HG03378 (cell line): ENCODE results near the gene ORC4.

Experiments
- ATAC-seq: cut with Tn5 transposase; IDR thresholded peaks from one replicate; pipeline ENCODE4 v1.9.1; 2021; ENCODE audit warnings: mild to moderate bottlenecking, moderate library complexity; ENCODE audit not compliant: unreplicated experiment

ORC4 gene

GRCh38 chr2:148020111-148021058 lies at the start of gene ORC4:
Gene ORC4, minus strand, starts transcription at chr2:148020737. Its CDS starts 44,779 bp downstream, at chr2:147975958.
- ATAC-seq = peak; percentile 59

- no peak for ATAC-seq
Observed at GRCh38 chr2:148067801-148068200, 47.3 kb upstream of the ORC4 start.

DNA sequence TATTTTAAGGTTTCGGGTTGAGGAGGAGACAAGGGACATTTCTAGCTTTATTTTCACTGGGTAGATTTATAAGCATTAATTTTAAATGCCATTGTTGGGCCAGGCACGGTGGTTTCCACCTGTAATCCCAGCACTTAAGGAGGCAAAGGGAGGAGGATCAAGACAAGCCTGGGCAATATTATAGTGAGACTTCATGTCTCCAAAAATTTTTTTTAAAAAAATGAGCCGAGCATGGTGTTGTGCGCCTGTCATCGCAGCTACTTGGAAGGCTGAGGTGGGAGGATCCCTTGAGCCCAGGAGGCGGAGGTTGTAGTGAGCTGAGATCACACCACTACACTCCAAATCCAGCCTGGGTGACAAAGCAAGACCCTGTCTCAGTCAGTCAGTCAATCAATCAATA lies 45.4 kb upstream of the ORC4 start:
- no peak for ATAC-seq

DNA sequence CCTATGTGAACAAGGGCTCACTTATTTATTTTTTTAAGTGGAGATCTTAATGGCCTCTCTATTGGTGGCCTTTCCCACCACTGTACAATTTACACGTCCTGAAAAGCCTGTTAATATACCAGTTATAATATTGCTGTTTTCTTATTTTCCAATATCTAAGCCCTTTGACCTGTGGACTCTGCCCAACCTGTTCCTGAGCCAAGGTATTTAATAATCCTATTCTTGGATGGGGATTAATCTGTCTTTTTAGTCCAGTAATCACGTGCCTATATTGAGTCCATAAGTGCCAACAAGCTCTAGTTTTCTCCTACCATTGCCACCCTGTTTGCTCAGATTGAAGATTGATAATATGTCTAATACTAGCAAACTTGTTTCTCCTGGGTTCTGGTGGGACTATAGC lies 43.1 kb upstream of the ORC4 start:
- no peak for ATAC-seq

GRCh38 chr2:148058641-148059040 lies 38.1 kb upstream of the ORC4 start:
- ATAC-seq = no peak

DNA sequence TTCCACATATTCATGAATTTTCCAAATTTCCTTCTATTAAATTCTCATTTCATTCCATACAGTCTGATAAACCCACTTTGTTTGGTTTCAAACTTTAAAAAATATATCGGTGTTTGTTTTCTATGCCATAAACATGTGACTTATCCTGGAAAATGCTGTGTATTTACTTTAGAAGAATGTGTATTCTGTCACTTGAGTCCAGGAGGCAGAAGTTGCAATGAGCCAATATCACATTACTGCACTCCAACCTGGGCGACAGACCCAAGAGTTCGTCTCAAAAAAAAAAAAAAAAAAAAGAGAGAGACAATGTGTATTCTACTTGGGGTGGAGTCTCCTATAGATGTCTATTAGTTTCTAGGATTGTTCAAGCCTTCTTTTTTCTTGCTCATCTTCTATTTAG lies 32.1 kb upstream of the ORC4 start:
- no peak for ATAC-seq

DNA sequence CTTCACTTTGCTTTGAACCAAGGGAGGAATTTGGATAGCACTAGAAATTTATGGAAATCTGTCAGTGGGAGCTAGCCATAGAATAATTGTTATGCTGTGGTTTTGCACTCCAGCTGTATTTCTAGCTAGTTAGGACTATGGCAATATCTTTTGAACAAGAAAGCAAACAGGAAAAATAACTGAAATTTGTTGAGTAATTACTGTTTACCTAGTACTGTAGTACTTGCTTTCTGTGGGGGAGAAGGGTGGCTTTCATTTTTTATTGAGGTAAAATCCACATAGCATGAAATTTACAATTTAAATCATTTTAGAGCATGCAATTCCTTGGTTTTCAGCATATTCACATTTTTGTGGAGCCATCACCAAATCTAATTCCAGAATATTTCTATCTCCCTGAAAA lies 28.7 kb upstream of the ORC4 start:
- peak; percentile 0 for ATAC-seq

GRCh38 chr2:148048475-148049221 lies 28.1 kb upstream of the ORC4 start:
- ATAC-seq = peak; percentile 69

DNA sequence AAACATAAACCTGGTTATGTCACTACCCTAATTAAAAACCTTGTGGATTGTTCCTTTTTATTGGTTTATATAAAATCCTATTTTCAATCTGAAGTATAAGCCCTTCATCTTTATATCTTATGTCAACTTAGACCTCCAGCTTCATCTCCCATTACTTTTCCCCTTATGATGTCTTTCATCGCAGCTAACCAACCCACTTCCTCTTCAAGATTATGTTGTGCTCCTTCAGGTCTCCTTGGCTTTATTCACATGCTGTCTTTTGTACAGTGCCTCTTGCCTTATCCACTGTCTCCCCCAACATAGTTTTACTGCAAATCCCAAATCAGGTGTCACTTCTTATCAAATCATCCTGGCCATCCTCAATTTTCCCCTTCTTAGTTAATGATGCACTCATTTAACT lies 26.3 kb upstream of the ORC4 start:
- ATAC-seq = no peak

DNA sequence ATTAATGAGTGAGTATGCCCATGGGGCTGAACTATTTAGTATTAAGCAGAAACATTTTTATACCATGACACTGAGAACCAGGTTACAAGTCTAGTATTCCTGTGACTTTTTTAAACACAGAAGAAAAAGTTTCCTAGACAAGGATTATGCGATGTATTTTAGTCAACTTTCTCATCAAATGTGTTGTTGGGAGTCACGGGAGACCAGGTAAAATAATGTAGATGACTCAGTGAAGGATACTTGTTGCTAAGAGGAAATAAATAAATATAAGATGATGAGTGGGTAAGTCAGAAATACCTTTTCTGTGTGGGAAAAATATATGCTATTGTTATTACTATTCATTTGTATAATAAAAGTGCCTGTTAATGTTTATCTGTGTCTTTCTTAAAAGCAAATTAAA lies 23.8 kb upstream of the ORC4 start:
- no peak for ATAC-seq

DNA sequence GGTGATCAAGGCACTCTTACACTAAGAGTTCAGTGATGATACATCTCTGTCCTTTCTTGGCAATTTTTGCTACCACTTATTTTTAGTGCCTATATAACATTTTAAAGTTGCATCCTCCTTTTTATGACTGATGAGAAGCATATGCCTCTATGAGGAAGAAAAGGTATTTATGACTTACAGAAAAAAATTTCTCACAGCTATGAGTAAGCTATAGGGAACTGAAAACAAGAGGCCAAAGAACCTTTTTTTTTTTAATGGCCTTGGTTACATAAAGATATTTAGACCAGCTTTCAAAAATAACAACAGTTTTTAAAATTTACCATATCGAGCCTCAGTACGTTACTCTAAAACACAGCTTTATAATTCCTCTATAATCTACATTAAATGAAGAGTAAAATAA lies 21.7 kb upstream of the ORC4 start:
- ATAC-seq = peak; percentile 92

DNA sequence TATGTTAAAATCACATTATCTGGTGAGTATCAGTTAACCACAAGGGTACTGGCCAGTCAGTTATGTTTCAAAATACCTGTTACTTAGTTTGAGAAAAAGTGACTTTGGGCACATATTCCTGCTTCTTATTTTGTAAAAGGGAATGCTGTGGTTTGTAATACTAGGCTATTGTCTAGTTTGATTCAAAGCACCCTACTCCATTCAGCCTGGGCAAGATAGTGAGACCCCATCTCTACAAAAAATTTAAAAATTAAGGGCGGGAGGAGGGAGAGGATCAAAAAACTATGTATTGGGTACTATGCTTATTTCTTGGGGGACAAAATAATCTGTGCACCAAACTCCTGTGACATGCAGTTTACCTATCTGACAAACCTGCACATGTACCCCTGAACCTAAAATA lies 19.2 kb upstream of the ORC4 start:
- no peak for ATAC-seq

- no peak for ATAC-seq
Observed at GRCh38 chr2:148032215-148032614, 11.7 kb upstream of the ORC4 start.

DNA sequence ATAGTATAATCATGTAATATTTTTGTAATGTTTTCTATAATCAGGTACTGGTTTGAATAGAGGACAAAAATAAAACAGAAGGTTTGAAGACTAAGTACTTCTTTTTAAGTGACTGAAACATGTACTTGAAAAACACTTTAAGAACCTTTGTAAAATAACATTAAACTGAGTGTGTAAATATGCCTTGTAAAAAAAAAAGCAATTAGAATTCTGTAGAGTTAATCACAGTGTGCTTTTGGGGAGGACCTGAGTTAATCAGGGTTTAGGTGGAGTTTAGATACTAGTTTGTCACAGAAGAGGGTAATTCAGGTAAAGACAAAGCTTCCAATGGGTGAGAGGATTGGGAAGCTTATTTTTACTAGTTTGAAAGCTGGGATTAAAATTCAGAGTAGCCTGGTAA lies 10.6 kb upstream of the ORC4 start:
- ATAC-seq = no peak

GRCh38 chr2:148028781-148029180 lies 8.2 kb upstream of the ORC4 start:
- ATAC-seq = no peak

DNA sequence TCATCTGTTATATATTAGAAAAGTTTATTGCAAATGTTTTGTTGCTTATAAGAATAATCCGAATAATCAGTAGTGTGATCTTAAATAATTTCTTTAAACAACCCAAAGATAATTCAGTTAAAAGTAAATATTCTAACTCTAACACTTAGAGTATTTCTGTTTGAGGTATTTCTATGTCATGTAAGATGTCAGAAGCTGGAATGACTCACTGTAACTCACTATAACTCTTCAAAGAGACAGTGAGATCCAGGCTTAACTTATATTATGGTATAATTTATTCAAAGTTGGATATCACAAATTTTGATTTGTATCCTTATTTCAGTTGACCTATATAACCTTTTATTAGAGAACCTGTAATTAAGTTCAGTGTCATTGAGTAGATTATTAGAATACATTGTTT lies 7.3 kb upstream of the ORC4 start:
- no peak for ATAC-seq

- no peak for ATAC-seq
Observed at GRCh38 chr2:148026573-148026972, 6.0 kb upstream of the ORC4 start.

GRCh38 chr2:148023861-148024260 lies 3.3 kb upstream of the ORC4 start:
- peak; percentile 46 for ATAC-seq

- ATAC-seq = no peak
Observed at GRCh38 chr2:148022882-148023281, 2.3 kb upstream of the ORC4 start.

- no peak for ATAC-seq
Observed at GRCh38 chr2:148022351-148022750, 1.8 kb upstream of the ORC4 start.

DNA sequence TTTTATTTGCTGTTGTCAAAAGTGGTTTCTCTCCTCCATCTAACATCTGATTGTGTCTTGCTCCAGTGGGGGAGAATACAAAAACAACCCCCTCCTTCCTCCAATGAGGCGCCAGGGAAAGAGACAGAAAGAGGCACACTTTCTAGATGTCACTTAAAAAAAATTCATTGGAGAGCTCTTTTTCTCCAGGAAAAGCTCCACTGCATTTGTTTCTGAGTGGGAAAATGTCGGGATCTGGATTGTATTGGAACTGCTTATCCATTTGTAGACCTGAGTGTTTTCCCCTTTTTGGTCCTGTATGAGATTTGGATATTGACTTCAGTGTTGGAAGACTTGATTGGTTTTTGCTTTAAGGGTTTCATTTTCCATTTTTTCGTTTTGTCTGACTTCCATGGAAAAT lies 1.3 kb upstream of the ORC4 start:
- ATAC-seq = no peak
